Natural killer cell (primary cell): ENCODE data around the gene UGT1A9. TPM values are rescaled to one million over a fixed set of nuclear protein-coding genes. Genes with fewer than 3 reads are reported as not detected.

ENCODE experiments used
- ATAC-seq, 3 donors: fragments of 150-1000 bp in 2 of 3; fragments of 200-7000 bp in 1 of 3; cut with Tn5 transposase; 1 replicate in 1 of 3; 2 replicates in 2 of 3; pipeline ENCODE4 v1.10.0; 2021; ENCODE audit warnings: mild to moderate bottlenecking in 2 of 3, moderate library complexity in 2 of 3
- DNase-seq, 2 donors: peaks; one replicate each; pipeline versions ENCODE4 v3.0.0 to v3.0.0-alpha.2; 2013 to 2021; ENCODE audit warnings: mixed read lengths in 1 of 2
- H3K27ac ChIP-seq: one replicate; pipeline ENCODE4 v1.5.1; 2013; ENCODE audit warnings: mild to moderate bottlenecking, low read length
- H3K27me3 ChIP-seq: one replicate; pipeline ENCODE4 v1.6.1; 2013; ENCODE audit warnings: low read length; ENCODE audit not compliant: control insufficient read depth, insufficient read depth
- H3K36me3 ChIP-seq: one replicate; pipeline ENCODE4 v1.6.1; 2013; ENCODE audit warnings: low read length; ENCODE audit not compliant: control insufficient read depth, insufficient read depth
- H3K4me1 ChIP-seq: one replicate; pipeline ENCODE4 v1.6.1; 2013; ENCODE audit warnings: low read length; ENCODE audit not compliant: control insufficient read depth, insufficient read depth
- H3K4me3 ChIP-seq: one replicate; pipeline ENCODE4 v1.5.1; 2013; ENCODE audit warnings: low read length
- H3K9me3 ChIP-seq: one replicate; pipeline ENCODE4 v1.6.1; 2013; ENCODE audit warnings: low read length; ENCODE audit not compliant: control insufficient read depth, insufficient read depth
- H3K27ac Mint-ChIP-seq, 2 donors: one replicate each; pipeline ENCODE4 v1.8.0; 2022; ENCODE audit warnings: mild to moderate bottlenecking in 2 of 2, mixed read lengths in 2 of 2, moderate library complexity in 1 of 2
- H3K27me3 Mint-ChIP-seq, 2 donors: one replicate each; pipeline ENCODE4 v1.8.0; 2022; ENCODE audit warnings: low read depth in 2 of 2, mixed read lengths in 2 of 2
- H3K36me3 Mint-ChIP-seq: one replicate; pipeline ENCODE4 v1.8.0; 2022; ENCODE audit warnings: mixed read lengths
- H3K4me1 Mint-ChIP-seq, 2 donors: one replicate each; pipeline ENCODE4 v1.8.0; 2022; ENCODE audit warnings: mixed read lengths in 2 of 2
- H3K4me3 Mint-ChIP-seq: one replicate; pipeline ENCODE4 v1.8.0; 2022; ENCODE audit warnings: mild to moderate bottlenecking, moderate library complexity, mixed read lengths
- H3K9me3 Mint-ChIP-seq, 2 donors: one replicate each; pipeline ENCODE4 v1.8.0; 2022; ENCODE audit warnings: mixed read lengths in 2 of 2
- WGBS: methylation state at CpG from one replicate; pipeline ENCODE4 v1.1.7; 2013; ENCODE audit warnings: missing lambda C conversion rate; ENCODE audit not compliant: insufficient coverage; 5-methylcytosine and 5-hydroxymethylcytosine counted together
- intact Hi-C: fragments of 100-400 bp; cut with micrococcal nuclease; formaldehyde crosslinking; loops from one replicate; pipeline ENCODE4 v1.14.2; 2022
- total RNA-seq, 4 donors: library from RNA; stranded (reverse); fragments of 120-200 nt in 1 of 4; gene quantifications; one replicate each; pipeline versions ENCODE4 v1.2.3 to v1.2.4, GENCODE V29; 2013 to 2022
- TF ChIP-seq, protein P1 (sequence below): fragments of 200-600 bp; IDR thresholded peaks from one replicate; pipeline ENCODE4 v1.8.0; 2022; ENCODE audit warnings: antibody characterized with exemption

Gene UGT1A9
- total RNA-seq, 3 donors from 2014 or later (not counting 1 experiment from before 2014, with no cell fraction given) = not detected

- peaks cover 13% of the 10 kb centered on the region for H3K4me1 ChIP-seq
- no peak overlapping the region for H3K4me3 ChIP-seq
- Mint-ChIP-seq H3K4me1 (peaks cover 11 to 27% of the 10 kb centered on the region in 2 donors), H3K27ac (no peak overlapping the region), H3K27me3 (peaks cover 16 to 42% of the 10 kb centered on the region in 2 donors), H3K4me3 (no peak overlapping the region), H3K36me3 (no peaks in the 10 kb centered on the region), H3K9me3 (no peaks in the 10 kb centered on the region)
- TF ChIP-seq, protein P1, sequence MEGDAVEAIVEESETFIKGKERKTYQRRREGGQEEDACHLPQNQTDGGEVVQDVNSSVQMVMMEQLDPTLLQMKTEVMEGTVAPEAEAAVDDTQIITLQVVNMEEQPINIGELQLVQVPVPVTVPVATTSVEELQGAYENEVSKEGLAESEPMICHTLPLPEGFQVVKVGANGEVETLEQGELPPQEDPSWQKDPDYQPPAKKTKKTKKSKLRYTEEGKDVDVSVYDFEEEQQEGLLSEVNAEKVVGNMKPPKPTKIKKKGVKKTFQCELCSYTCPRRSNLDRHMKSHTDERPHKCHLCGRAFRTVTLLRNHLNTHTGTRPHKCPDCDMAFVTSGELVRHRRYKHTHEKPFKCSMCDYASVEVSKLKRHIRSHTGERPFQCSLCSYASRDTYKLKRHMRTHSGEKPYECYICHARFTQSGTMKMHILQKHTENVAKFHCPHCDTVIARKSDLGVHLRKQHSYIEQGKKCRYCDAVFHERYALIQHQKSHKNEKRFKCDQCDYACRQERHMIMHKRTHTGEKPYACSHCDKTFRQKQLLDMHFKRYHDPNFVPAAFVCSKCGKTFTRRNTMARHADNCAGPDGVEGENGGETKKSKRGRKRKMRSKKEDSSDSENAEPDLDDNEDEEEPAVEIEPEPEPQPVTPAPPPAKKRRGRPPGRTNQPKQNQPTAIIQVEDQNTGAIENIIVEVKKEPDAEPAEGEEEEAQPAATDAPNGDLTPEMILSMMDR = no peak
- ATAC-seq = no peak
- no peaks in the 10 kb centered on the region for H3K9me3 ChIP-seq
- no peak overlapping the region for H3K27ac ChIP-seq
- H3K27me3 ChIP-seq = no peaks in the 10 kb centered on the region
- 37% methylated on average over 9 of the region's 10 CpGs for WGBS
- DNase-seq = no peak
- intact Hi-C loops = no loop called here
- no peaks in the 10 kb centered on the region for H3K36me3 ChIP-seq
These were observed 15.3 kb upstream of the UGT1A9 start for GRCh38 chr2:233656443-233656842.

- Histone ChIP-seq H3K27ac (no peak overlapping the region), H3K36me3 (no peaks in the 10 kb centered on the region), H3K27me3 (no peaks in the 10 kb centered on the region), H3K4me1 (peaks cover 13% of the 10 kb centered on the region), H3K9me3 (no peaks in the 10 kb centered on the region), H3K4me3 (no peak overlapping the region)
- Mint-ChIP-seq H3K36me3 (no peaks in the 10 kb centered on the region), H3K4me1 (peaks cover 11 to 27% of the 10 kb centered on the region in 2 donors), H3K4me3 (no peak overlapping the region), H3K27me3 (peaks cover 23 to 47% of the 10 kb centered on the region in 2 donors), H3K9me3 (no peaks in the 10 kb centered on the region), H3K27ac (no peak overlapping the region)
- DNase-seq (no peak), ATAC-seq (no peak)
- intact Hi-C loops = no loop called here
- TF ChIP-seq, protein P1 = no peak
These were observed 13.1 kb upstream of the UGT1A9 start for GRCh38 chr2:233658610-233659009.

DNA sequence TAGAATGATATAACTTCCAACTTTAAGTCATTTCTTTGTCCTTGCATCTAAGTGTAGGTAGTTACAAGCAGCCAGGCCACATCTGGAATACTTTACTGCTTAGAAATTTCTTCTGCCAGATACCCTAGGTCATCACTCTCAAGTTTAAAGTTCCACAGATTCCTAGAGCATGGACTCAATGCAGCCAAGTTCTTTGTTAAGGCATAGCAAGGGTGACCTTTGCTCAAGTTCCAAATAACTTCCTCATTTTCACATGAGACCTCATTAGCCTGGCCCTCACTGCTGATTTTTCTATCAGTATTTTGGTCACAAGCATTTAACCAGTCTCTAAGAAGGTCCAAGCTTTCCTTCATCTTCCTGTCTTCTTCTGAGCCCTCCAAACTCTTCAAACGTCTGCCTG lies 7.8 kb upstream of the UGT1A9 start:
- TF ChIP-seq, protein P1 = no peak
- H3K9me3 ChIP-seq = no peaks in the 10 kb centered on the region
- no peaks in the 10 kb centered on the region for H3K9me3 Mint-ChIP-seq

GRCh38 chr2:233668605-233669260 lies 3.0 kb upstream of the UGT1A9 start:
- DNase-seq (no peak), ATAC-seq (no peak)
- H3K4me1 Mint-ChIP-seq = no peaks in the 10 kb centered on the region
- Histone ChIP-seq H3K27ac (no peak overlapping the region), H3K4me3 (no peak overlapping the region), H3K4me1 (no peaks in the 10 kb centered on the region), H3K9me3 (no peaks in the 10 kb centered on the region), H3K36me3 (no peaks in the 10 kb centered on the region), H3K27me3 (no peaks in the 10 kb centered on the region)
- no peak overlapping the region for H3K27ac Mint-ChIP-seq
- H3K9me3 Mint-ChIP-seq = no peaks in the 10 kb centered on the region
- TF ChIP-seq, protein P1 = no peak
- no peaks in the 10 kb centered on the region for H3K36me3 Mint-ChIP-seq
- no peak overlapping the region for H3K4me3 Mint-ChIP-seq
- H3K27me3 Mint-ChIP-seq = peaks cover 20 to 64% of the 10 kb centered on the region in 2 donors
- intact Hi-C loops = no loop called here
- WGBS = 93% methylated on average over 4 of the region's 4 CpGs

More for the DNA sequence above, 7.8 kb upstream of the UGT1A9 start:
- WGBS = 55% methylated on average over 1 of the region's 1 CpG
- H3K4me1 Mint-ChIP-seq = no peaks in the 10 kb centered on the region
- H3K36me3 Mint-ChIP-seq = no peaks in the 10 kb centered on the region
- H3K36me3 ChIP-seq = no peaks in the 10 kb centered on the region
- intact Hi-C loops = no loop called here
- DNase-seq (no peak), ATAC-seq (no peak)
- H3K27me3 ChIP-seq = no peaks in the 10 kb centered on the region
- no peak overlapping the region for H3K4me3 Mint-ChIP-seq
- no peaks in the 10 kb centered on the region for H3K4me1 ChIP-seq
- no peak overlapping the region for H3K27ac Mint-ChIP-seq
- no peak overlapping the region for H3K4me3 ChIP-seq
- H3K27me3 Mint-ChIP-seq = peaks cover 31 to 59% of the 10 kb centered on the region in 2 donors
- no peak overlapping the region for H3K27ac ChIP-seq
